ENCODE results near the gene ATXN2.
A peak's percentile ranks its signal among the peaks of the same experiment; 100 is the strongest.
"Not testable (repeated sequence)": the region's sequence is repeated elsewhere in the genome, so short reads cannot be mapped to it uniquely, and the experiment has no call there.

ATXN2 gene

DNA sequence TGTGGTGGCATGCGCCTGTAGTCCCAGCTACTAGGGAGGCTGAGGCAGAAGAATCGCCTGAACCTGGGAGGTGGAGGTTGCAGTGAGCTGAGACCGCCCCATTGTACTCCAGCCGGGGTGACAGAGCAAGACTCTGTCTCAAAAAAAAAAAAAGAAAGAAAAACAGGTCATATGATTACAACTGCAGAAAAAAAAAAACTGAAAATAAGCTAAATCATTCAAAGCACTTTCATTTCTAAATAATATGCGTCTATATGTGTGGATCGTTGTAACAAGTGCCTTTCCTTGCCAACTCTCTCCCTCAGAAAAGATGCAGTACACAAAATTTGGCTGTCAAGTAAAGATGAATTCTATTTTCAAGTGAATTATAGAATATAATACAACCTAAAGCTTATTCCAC is 42.4 kb downstream of the ATXN2 start:
- in situ Hi-C loops (cut with HindIII; ENCODE audit: low sequenced_read_pairs): no loop called here
- no peak overlapping the region for H3K4me3 ChIP-seq (ENCODE audit: low read depth, low read length)
- TF ChIP-seq, protein P1, sequence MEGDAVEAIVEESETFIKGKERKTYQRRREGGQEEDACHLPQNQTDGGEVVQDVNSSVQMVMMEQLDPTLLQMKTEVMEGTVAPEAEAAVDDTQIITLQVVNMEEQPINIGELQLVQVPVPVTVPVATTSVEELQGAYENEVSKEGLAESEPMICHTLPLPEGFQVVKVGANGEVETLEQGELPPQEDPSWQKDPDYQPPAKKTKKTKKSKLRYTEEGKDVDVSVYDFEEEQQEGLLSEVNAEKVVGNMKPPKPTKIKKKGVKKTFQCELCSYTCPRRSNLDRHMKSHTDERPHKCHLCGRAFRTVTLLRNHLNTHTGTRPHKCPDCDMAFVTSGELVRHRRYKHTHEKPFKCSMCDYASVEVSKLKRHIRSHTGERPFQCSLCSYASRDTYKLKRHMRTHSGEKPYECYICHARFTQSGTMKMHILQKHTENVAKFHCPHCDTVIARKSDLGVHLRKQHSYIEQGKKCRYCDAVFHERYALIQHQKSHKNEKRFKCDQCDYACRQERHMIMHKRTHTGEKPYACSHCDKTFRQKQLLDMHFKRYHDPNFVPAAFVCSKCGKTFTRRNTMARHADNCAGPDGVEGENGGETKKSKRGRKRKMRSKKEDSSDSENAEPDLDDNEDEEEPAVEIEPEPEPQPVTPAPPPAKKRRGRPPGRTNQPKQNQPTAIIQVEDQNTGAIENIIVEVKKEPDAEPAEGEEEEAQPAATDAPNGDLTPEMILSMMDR (IDR thresholded peaks at IDR 0.05; ENCODE audit: low read depth, low read length, missing control alignments): no peak
- DNase-seq (ENCODE audit: low read depth): no peak

DNA sequence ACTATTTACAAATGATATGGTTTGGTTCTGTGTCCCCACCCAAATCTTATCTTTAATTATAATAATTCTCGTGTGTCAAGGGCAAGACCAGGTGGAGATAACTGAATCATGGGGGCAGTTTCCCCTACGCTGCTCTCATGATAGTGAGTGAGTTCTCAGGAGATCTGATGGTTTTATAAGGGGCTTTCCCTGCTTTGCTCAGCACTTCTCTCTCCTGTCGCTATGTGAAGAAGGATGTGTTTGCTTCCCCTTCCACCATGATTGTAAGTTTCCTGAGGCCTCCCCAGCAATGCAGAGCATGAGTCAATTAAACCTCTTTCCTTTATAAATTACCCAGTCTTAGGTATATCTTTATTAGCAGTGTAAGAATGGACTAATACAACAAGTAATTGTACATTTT is 43.8 kb downstream of the ATXN2 start:
- in situ Hi-C loops (cut with HindIII; ENCODE audit: low sequenced_read_pairs); H3K4me3 ChIP-seq (ENCODE audit: low read depth, low read length); DNase-seq (ENCODE audit: low read depth): not testable (repeated sequence)

DNA sequence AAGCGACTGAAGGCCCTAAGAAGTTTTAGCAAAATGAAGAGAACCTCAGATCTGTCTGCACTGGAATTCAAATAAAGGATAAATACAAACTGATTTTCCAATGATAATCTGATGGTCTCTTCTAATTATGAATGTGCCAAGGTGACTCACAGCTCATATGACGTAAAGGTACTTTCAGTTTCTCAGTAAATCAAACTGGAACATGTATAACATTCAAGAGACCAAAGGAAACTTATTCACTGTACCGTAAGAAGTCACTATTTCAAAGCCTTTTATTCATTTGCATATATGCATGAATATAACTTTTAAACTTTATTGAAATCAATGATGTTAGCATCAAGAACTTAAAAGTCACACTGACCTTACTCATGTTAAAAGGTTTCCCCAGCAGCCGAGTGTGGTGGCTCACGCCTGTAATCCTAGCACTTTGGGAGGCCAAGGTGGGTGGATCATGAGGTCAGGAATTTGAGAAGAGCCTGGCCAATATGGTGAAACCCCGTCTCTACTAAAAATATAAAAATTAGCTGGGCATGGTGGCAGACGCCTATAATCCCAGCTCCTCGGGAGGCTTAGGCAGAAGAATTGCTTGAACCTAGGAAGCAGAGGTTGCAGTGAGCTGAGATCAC is 52.2 kb downstream of the ATXN2 start:
- in situ Hi-C loops (cut with HindIII; ENCODE audit: low sequenced_read_pairs): no loop called here
- TF ChIP-seq, protein P1 (IDR thresholded peaks at IDR 0.05; ENCODE audit: low read depth, low read length, missing control alignments): no peak
- H3K4me3 ChIP-seq (ENCODE audit: low read depth, low read length): no peak overlapping the region
- DNase-seq (ENCODE audit: low read depth): no peak

DNA sequence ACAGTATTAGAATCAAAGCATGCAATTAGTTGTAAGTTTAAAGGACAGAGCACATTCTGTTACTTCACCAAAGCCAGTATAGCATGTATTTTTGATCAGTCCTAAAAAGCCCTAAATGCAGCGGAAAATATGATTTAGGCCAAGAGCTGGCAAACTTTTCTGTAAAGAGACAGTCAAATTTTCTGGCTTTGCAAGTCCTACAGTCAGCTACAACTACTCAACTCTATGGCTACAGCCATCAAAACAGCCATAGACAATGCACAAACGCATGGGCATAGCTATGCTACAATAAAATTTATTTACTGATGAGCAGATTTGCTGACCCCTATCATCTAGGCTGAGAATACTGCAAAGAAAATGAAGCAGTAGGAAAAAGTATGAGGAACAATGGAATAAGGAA is 52.9 kb downstream of the ATXN2 start:
- no peak for DNase-seq (ENCODE audit: low read depth)
- no peak overlapping the region for H3K4me3 ChIP-seq (ENCODE audit: low read depth, low read length)
- in situ Hi-C loops (cut with HindIII; ENCODE audit: low sequenced_read_pairs): no loop called here
- TF ChIP-seq, protein P1 (IDR thresholded peaks at IDR 0.05; ENCODE audit: low read depth, low read length, missing control alignments): no peak

DNA sequence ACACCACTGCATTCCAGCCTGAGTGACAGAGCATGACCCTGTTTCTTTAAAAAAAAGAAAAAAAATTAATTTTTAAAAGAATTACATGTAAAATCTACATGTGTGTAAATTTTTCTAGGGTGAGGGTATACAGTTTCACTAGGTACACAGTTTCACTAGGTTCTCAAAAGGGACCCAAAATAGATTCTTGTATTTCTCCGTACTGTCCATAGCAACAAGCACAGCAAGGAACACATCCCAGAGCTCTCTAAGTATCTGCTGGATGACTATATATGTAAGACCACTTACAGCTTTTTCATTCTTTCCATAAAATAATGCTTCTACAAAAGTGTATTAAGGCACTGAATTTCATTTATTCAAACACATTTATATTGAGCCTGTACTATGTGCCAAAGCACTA is 55.1 kb downstream of the ATXN2 start:
- TF ChIP-seq, protein P1 (IDR thresholded peaks at IDR 0.05; ENCODE audit: low read depth, low read length, missing control alignments): no peak
- H3K4me3 ChIP-seq (ENCODE audit: low read depth, low read length): no peak overlapping the region
- in situ Hi-C loops (cut with HindIII; ENCODE audit: low sequenced_read_pairs): no loop called here
- DNase-seq (ENCODE audit: low read depth): no peak

DNA sequence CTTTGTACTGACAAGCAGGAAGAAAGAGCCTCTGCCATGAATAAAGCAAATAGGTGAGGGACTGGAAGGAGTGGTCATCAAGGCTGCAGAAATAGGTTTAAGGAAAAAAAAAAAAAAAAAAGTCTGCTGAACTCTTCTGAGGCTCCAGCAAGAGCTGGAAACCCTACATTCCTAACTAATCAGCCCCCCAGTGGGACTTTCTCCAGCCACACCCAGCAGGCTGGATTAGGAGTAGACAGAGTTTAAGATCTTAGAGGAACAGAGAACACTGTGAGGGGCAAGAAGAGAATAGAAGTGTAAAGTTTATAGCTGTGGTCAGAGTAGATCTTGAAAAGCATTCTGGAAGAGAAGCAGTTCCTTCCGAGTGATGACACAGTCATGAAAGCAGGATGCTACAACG is 66.4 kb downstream of the ATXN2 start:
- TF ChIP-seq, protein P1 (IDR thresholded peaks at IDR 0.05; ENCODE audit: low read depth, low read length, missing control alignments): no peak

DNA sequence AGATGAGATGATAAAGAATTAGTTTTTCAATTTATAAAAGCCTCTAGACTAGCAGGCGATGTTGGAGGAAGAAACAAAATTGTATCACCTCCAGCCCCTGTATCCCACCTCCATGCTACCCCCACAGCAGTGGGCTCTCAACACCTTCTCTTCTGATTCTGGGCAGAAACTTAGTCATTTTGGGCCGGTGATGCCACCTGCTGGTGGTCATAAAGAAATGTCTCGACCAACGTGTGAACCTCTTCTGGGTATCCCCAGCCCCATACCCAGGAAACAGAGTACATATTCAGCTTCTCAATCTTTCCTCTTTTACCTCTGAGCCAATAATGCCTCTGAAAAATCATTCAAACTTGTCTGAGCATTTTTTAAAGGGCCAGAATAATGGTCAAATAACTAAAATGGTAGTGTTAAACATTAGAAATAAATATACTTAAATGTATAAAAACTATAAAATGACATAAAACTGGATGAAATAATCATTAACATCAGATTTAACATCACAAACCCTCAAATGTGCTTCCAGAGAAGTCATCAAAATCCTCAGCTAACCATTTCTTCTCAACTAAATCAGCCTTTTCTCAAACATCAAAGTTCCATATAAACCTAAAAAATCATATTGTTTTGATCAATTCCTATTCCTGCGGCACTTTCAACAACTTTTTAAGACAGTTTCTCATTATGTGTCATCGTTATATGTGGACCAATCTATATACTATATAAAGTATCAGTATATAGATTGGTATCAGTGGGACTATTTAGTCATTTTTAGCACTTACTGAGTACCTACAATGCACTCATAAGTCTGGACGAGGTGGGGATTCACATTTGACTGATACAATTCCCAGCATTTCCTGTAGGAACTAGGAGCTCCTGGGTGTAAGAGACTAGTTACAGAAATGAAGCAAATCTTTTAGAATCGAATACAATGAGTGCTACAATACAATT is 69.4 kb downstream of the ATXN2 start:
- TF ChIP-seq, protein P1 (IDR thresholded peaks at IDR 0.05; ENCODE audit: low read depth, low read length, missing control alignments): peak; percentile 77
- no peak overlapping the region for H3K4me3 ChIP-seq (ENCODE audit: low read depth, low read length)
- in situ Hi-C loops (cut with HindIII; ENCODE audit: low sequenced_read_pairs): no loop called here
- peak; percentile 37 for DNase-seq (ENCODE audit: low read depth)

More for the DNA sequence above, 66.4 kb downstream of the ATXN2 start:
- in situ Hi-C loops (cut with HindIII; ENCODE audit: low sequenced_read_pairs): no loop called here
- DNase-seq (ENCODE audit: low read depth): no peak
- no peak overlapping the region for H3K4me3 ChIP-seq (ENCODE audit: low read depth, low read length)
